Measurements from ENCODE around the gene MRPS11. TPM values are rescaled to one million over a fixed set of nuclear protein-coding genes. Genes with fewer than 3 reads are reported as not detected.

MRPS11 gene
- total and polyA plus RNA-seq, 3 donors from 2014 or later, result 33.2 to 82.4 (median 33.9) TPM

DNA sequence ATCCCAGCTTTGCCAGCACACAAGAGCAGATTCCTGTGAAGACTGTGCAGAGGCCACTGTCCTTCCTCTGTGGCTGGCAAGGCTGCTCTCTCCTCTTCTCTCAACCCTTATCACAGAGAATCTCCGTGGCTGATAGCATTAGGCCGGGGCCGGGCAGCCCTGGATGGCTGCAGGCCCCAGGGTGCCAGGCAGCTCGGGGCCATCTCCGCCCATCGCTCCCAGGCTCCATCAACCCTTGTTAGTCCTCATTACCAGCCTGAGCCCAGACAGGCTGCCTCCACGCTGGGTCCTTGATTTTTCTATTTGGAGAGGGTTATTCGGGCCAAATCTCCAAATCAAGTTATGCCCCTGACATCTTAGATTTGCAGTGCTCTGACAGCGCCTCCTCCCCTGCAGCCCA, 39.5 kb upstream of the MRPS11 start:
- Histone ChIP-seq H3K4me3 (no peak overlapping the region), H3K27ac (no peak overlapping the region), H3K9me3 (no peaks in the 10 kb centered on the region), H3K4me1 (no peaks in the 10 kb centered on the region), H3K27me3 (no peaks in the 10 kb centered on the region), H3K36me3 (ENCODE audit: low read depth, missing control alignments) (no peaks in the 10 kb centered on the region)
- intact Hi-C loops (cut with DNase I; ENCODE audit: low total_unique reads), result no loop called here
- no peak for DNase-seq
- TF ChIP-seq CTCF (IDR thresholded peaks at IDR 0.05) (no peak), POLR2A (IDR thresholded peaks at IDR 0.05) (no peak)
- 47 to 59% methylated on average over 9 of the region's 9 CpGs for WGBS, 2 donors

DNA sequence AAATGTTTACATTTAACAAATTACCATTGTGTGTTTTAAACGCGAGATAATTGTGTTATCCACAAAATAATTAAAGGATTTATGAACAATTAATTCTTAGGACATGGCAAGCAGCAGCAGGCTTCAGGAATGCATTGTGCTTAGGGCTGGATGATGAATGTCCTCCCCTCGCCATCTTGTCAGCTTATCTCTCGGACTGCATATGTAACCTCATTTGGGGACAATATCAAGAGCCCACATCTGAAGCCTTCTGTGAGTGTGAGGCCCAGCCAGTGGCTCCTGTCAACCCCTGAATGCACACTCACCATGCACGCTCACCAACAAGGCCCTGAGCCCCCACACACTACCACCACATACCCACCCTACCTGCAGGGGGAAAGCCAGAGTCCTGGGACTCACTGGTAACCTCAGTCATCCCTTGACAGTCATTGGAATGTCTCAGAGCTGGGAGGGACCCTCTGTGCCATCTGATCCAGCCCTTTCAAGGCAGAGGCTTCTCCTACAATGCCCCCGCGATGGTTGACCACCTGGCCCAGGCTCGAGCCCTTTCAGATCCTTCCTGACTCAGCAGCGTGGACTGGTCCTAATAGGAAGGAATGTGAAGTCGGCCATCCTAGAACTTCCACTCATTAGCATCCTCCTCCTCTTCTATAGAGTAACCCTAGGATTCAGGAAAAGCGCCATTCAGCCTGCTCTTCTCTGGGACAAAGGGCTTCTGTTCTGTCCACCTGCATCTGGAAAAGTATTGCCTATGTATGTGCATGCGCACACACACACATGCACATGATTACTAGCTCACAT, 38.5 kb upstream of the MRPS11 start:
- H3K36me3 ChIP-seq (ENCODE audit: low read depth, missing control alignments), result no peaks in the 10 kb centered on the region
- no peak for TF ChIP-seq POLR2A (IDR thresholded peaks at IDR 0.05)
- no peak for TF ChIP-seq CTCF (IDR thresholded peaks at IDR 0.05)
- no peaks in the 10 kb centered on the region for H3K4me1 ChIP-seq
- intact Hi-C loops (cut with DNase I; ENCODE audit: low total_unique reads), result no loop called here
- no peak for DNase-seq
- H3K4me3 ChIP-seq, result no peak overlapping the region
- H3K27ac ChIP-seq, result no peak overlapping the region
- H3K27me3 ChIP-seq, result no peaks in the 10 kb centered on the region
- no peaks in the 10 kb centered on the region for H3K9me3 ChIP-seq
- 71 to 74% methylated on average over 12 of the region's 12 CpGs for WGBS, 2 donors

DNA sequence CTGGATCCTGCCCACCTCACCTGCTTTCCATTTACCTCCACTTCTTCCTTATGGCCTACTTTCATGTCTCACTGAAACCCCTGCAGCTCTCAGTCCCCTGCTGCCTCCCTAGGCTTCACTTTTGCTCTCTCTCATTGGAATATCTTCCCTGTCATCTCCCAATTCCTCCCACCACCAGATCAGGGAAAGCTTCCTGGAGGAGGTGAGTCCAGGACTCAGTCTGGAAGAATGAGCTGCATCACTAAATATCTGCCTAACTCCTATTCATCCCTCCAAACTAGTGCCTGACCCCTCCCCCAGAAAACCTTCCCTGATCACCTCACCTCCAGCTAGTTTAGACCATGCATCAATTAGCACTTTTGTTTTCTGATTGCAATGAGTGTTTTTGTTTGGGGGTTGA, 37.5 kb upstream of the MRPS11 start:
- Histone ChIP-seq H3K36me3 (ENCODE audit: low read depth, missing control alignments) (no peaks in the 10 kb centered on the region), H3K4me3 (no peak overlapping the region), H3K9me3 (no peaks in the 10 kb centered on the region), H3K27ac (no peak overlapping the region), H3K27me3 (no peaks in the 10 kb centered on the region), H3K4me1 (no peaks in the 10 kb centered on the region)
- no peak for DNase-seq
- intact Hi-C loops (cut with DNase I; ENCODE audit: low total_unique reads), result no loop called here
- no peak for TF ChIP-seq POLR2A (IDR thresholded peaks at IDR 0.05)
- no peak for TF ChIP-seq CTCF (IDR thresholded peaks at IDR 0.05)

- DNase-seq, result no peak
- Histone ChIP-seq H3K27ac (no peak overlapping the region), H3K9me3 (no peaks in the 10 kb centered on the region), H3K4me3 (no peak overlapping the region), H3K36me3 (ENCODE audit: low read depth, missing control alignments) (no peaks in the 10 kb centered on the region), H3K27me3 (no peaks in the 10 kb centered on the region), H3K4me1 (no peaks in the 10 kb centered on the region)
- WGBS, 2 donors, result 76 to 94% methylated on average over 8 to 10 of the region's 10 CpGs
- intact Hi-C loops (cut with DNase I; ENCODE audit: low total_unique reads), result no loop called here
- TF ChIP-seq CTCF (IDR thresholded peaks at IDR 0.05), result no peak
- TF ChIP-seq POLR2A (IDR thresholded peaks at IDR 0.05), result no peak
Measured at GRCh38 chr15:88431441-88431840, 36.1 kb upstream of the MRPS11 start.
